ENCODE measurements around the gene TFCP2.

TFCP2 gene

GRCh38 chr12:51205350-51205749 is 32.4 kb upstream of the TFCP2 start:
- H3K4me3 ChIP-seq (replicated peaks in 1 of 2; ENCODE audit: low read depth in 2 of 2, low read length in 2 of 2) = no peak overlapping the region
- TF ChIP-seq CTCF (IDR thresholded peaks at IDR 0.05; ENCODE audit: low read depth, low read length) = no peak
- DNase-seq (ENCODE audit: low read depth in 2 of 2) = no peak

- no peak overlapping the region for H3K4me3 ChIP-seq (replicated peaks in 1 of 2; ENCODE audit: low read depth in 2 of 2, low read length in 2 of 2)
- TF ChIP-seq CTCF (IDR thresholded peaks at IDR 0.05; ENCODE audit: low read depth, low read length) = no peak
- DNase-seq (ENCODE audit: low read depth in 2 of 2) = no peak
These were observed 29.8 kb upstream of the TFCP2 start for GRCh38 chr12:51202718-51203117.

- H3K4me3 ChIP-seq (replicated peaks in 1 of 2; ENCODE audit: low read depth in 2 of 2, low read length in 2 of 2) = no peak overlapping the region
- no peak for DNase-seq (ENCODE audit: low read depth in 2 of 2)
- TF ChIP-seq CTCF (IDR thresholded peaks at IDR 0.05; ENCODE audit: low read depth, low read length) = no peak
These were observed 27.9 kb upstream of the TFCP2 start for GRCh38 chr12:51200806-51201205.

GRCh38 chr12:51200156-51200555 is 27.2 kb upstream of the TFCP2 start:
- DNase-seq (ENCODE audit: low read depth in 2 of 2) = no peak
- no peak overlapping the region for H3K4me3 ChIP-seq (replicated peaks in 1 of 2; ENCODE audit: low read depth in 2 of 2, low read length in 2 of 2)
- TF ChIP-seq CTCF (IDR thresholded peaks at IDR 0.05; ENCODE audit: low read depth, low read length) = no peak

- no peak for DNase-seq (ENCODE audit: low read depth in 2 of 2)
- TF ChIP-seq CTCF (IDR thresholded peaks at IDR 0.05; ENCODE audit: low read depth, low read length) = no peak
- no peak overlapping the region for H3K4me3 ChIP-seq (replicated peaks in 1 of 2; ENCODE audit: low read depth in 2 of 2, low read length in 2 of 2)
These were observed 26.5 kb upstream of the TFCP2 start for GRCh38 chr12:51199366-51199945.

- TF ChIP-seq CTCF (IDR thresholded peaks at IDR 0.05; ENCODE audit: low read depth, low read length) = no peak
- H3K4me3 ChIP-seq (replicated peaks in 1 of 2; ENCODE audit: low read depth in 2 of 2, low read length in 2 of 2) = no peak overlapping the region
- DNase-seq (ENCODE audit: low read depth in 2 of 2) = no peak
These were observed 25.8 kb upstream of the TFCP2 start for GRCh38 chr12:51198568-51199365.

Data from cardiac fibroblast (primary cell).